Uterus (tissue), 4 donors: ENCODE results near the gene RBBP7. TPM values are rescaled to one million over a fixed set of nuclear protein-coding genes. Genes with fewer than 3 reads are reported as not detected.
A peak's percentile ranks its signal among the peaks of the same experiment; 100 is the strongest.

Experiments used
- DNase-seq, 2 donors: peaks; one replicate each; pipeline ENCODE4 v3.0.0-alpha.2; 2019 to 2020
- H3K27ac ChIP-seq, 2 donors: fragments of 200-600 bp; sonication (generic); 1 replicate in 1 of 2; 2 replicates in 1 of 2; pipeline ENCODE4 v1.5.1; 2016 to 2018
- H3K27me3 ChIP-seq, 2 donors: fragments of 200-600 bp; sonication (generic); one replicate each; pipeline ENCODE4 v1.5.1; 2018 to 2019; ENCODE audit warnings: control low read depth in 1 of 2
- H3K36me3 ChIP-seq, 2 donors: fragments of 200-600 bp; sonication (generic); one replicate each; pipeline ENCODE4 v1.5.1; 2019; ENCODE audit warnings: control low read depth in 1 of 2
- H3K4me1 ChIP-seq, 2 donors: fragments of 200-600 bp; sonication (generic); one replicate each; pipeline ENCODE4 v1.5.1; 2018 to 2019; ENCODE audit warnings: control low read depth in 1 of 2
- H3K4me3 ChIP-seq, 2 donors: fragments of 200-600 bp; sonication (generic); 1 replicate in 1 of 2; 2 replicates in 1 of 2; pipeline ENCODE4 v1.5.1; 2018 to 2019; ENCODE audit warnings: mild to moderate bottlenecking in 1 of 2
- H3K9me3 ChIP-seq, 2 donors: fragments of 200-600 bp; sonication (generic); one replicate each; pipeline ENCODE4 v1.5.1; 2019; ENCODE audit warnings: control low read depth in 1 of 2
- CTCF ChIP-seq, 4 experiments: fragments of 200-600 bp in 2 of 4; fragments of 450-650 bp in 2 of 4; sonication (generic) in 2 of 4; IDR thresholded peaks; one replicate each; pipeline ENCODE4 v1.5.1; 2016 to 2019; ENCODE audit warnings: antibody characterized with exemption in 4 of 4, mild to moderate bottlenecking in 2 of 4, moderate library complexity in 1 of 4
- POLR2A ChIP-seq, 2 donors: fragments of 450-650 bp; IDR thresholded peaks; one replicate each; pipeline ENCODE4 v1.6.1; 2016; ENCODE audit warnings: antibody characterized with exemption in 2 of 2, mild to moderate bottlenecking in 1 of 2, moderate library complexity in 1 of 2
- intact Hi-C: fragments of 100-400 bp; cut with DNase I; formaldehyde crosslinking; loops from one replicate; pipeline ENCODE4 v1.15.1; 2023; ENCODE audit warnings: low total_unique reads
- total RNA-seq, 4 donors: library from RNA; depleted of rRNA in 3 of 4; stranded (reverse); fragments of >200 nt in 3 of 4; gene quantifications; one replicate each; pipeline versions ENCODE4 v1.1.0 to v1.2.4, GENCODE V29; 2014 to 2023
- donor health status: DM: yes; HTN: yes; CAD: no.

RBBP7 gene
- total RNA-seq, 4 donors from 2014 or later: 60.0 to 154 (median 125) TPM

GRCh38 chrX:16883487-16883804 lies 13.3 kb upstream of the RBBP7 start:
- TF ChIP-seq CTCF (IDR thresholded peaks at IDR 0.05) (no peak), POLR2A (IDR thresholded peaks at IDR 0.05) (no peak)
- H3K27ac ChIP-seq: peak overlapping the region in 1 of 2 donors; percentile 68
- intact Hi-C loops: no loop called here
- H3K36me3 ChIP-seq: no peaks in the 10 kb centered on the region
- H3K9me3 ChIP-seq: no peaks in the 10 kb centered on the region
- no peaks in the 10 kb centered on the region for H3K4me1 ChIP-seq
- no peak overlapping the region for H3K4me3 ChIP-seq
- DNase-seq: no peak
- H3K27me3 ChIP-seq: no peaks in the 10 kb centered on the region

GRCh38 chrX:16882702-16883486 lies 12.7 kb upstream of the RBBP7 start:
- Histone ChIP-seq H3K36me3 (no peaks in the 10 kb centered on the region), H3K9me3 (no peaks in the 10 kb centered on the region), H3K4me1 (no peaks in the 10 kb centered on the region), H3K4me3 (peak overlapping the region; percentile 29 to 35), H3K27ac (peak overlapping the region; percentile 51 to 68), H3K27me3 (no peaks in the 10 kb centered on the region)
- intact Hi-C loops: no loop called here
- peak; percentile 68 to 69 for DNase-seq
- TF ChIP-seq CTCF (IDR thresholded peaks at IDR 0.05) (peak; percentile 40 to 60 (median 52)), POLR2A (IDR thresholded peaks at IDR 0.05) (no peak)

GRCh38 chrX:16882169-16882568 lies 12.0 kb upstream of the RBBP7 start:
- Histone ChIP-seq H3K4me3 (peak overlapping the region; percentile 29 to 35), H3K36me3 (no peaks in the 10 kb centered on the region), H3K4me1 (no peaks in the 10 kb centered on the region), H3K27me3 (no peaks in the 10 kb centered on the region), H3K27ac (peak overlapping the region; percentile 51 to 68), H3K9me3 (no peaks in the 10 kb centered on the region)
- TF ChIP-seq CTCF (IDR thresholded peaks at IDR 0.05): no peak
- TF ChIP-seq POLR2A (IDR thresholded peaks at IDR 0.05): no peak
- peak; percentile 47 to 54 for DNase-seq
- intact Hi-C loops: no loop called here

DNA sequence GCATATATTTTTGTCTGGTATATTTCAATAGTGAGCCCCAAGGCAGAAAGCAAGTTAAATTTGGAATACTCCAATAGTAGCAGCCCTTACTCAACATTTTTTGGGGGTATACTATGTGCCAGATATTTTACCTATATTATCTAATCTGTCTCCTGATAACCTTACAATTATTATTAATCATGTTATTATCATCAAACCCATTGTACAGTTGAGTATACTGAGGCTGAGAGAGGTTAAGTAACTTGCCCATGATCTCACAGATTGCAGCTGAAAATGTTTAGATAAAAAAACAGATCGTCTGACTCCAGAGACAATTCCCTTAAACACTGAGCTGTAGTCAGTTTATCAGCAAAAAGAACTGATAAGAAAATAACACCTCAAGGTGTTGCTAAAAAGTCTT lies 6.5 kb upstream of the RBBP7 start:
- TF ChIP-seq CTCF (IDR thresholded peaks at IDR 0.05): no peak
- no peak for TF ChIP-seq POLR2A (IDR thresholded peaks at IDR 0.05)
- H3K27me3 ChIP-seq: peaks cover 0 to 4% of the 10 kb centered on the region in 2 donors
- intact Hi-C loops: no loop called here
- no peak for DNase-seq
- H3K27ac ChIP-seq: no peak overlapping the region
- no peaks in the 10 kb centered on the region for H3K9me3 ChIP-seq
- H3K4me3 ChIP-seq: no peak overlapping the region
- no peaks in the 10 kb centered on the region for H3K36me3 ChIP-seq
- H3K4me1 ChIP-seq: no peaks in the 10 kb centered on the region

DNA sequence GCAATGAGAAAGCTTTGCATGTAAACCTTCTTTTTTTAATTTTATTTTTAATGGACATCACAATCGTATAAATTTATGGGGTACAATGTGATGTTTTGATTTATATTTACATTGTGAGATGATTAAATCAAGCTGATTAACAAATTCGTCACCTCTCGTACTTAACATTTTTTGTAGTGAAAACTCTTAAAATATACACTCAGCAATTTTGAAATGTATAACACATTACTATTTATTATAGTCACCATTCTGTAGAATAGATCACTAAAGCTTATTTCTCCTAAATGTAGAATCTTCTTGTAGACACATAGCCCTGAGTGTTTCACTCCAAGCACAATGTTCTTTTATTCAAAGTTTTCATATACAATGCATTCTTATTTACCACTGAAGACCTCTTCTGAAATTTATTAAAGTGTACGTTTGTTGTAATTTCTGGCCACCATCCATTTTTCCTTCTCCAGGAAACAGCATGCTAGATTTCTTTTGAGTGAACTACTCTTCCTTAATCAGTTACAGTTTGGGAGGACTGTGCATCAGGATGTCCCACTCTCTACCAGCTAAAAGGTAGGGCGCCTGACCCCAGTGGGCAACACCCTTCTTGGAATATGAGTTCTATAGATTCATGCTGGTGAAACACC lies 4.4 kb upstream of the RBBP7 start:
- H3K9me3 ChIP-seq: no peaks in the 10 kb centered on the region
- no peak overlapping the region for H3K4me3 ChIP-seq
- H3K27me3 ChIP-seq: peaks cover 0 to 4% of the 10 kb centered on the region in 2 donors
- TF ChIP-seq POLR2A (IDR thresholded peaks at IDR 0.05) (no peak), CTCF (IDR thresholded peaks at IDR 0.05) (no peak)
- no peak overlapping the region for H3K27ac ChIP-seq
- H3K36me3 ChIP-seq: no peaks in the 10 kb centered on the region
- no peak for DNase-seq
- intact Hi-C loops: no loop called here
- H3K4me1 ChIP-seq: peaks cover 0 to 7% of the 10 kb centered on the region in 2 donors
